HepG2 (cell line): ENCODE results near the gene NDN. TPM values are rescaled to one million over a fixed set of nuclear protein-coding genes. Genes with fewer than 3 reads are reported as not detected.

Experiments
- ATAC-seq: fragments of 200-7000 bp; cut with Tn5 transposase; 3 replicates; pipeline ENCODE4 v1.9.1; 2020; ENCODE audit warnings: mild to moderate bottlenecking, moderate library complexity
- BruUV-seq: library from RNA; stranded (reverse); fragments of 400-500 nt; replicated peaks from 2 replicates; lab custom pipeline; 2021; lab: Mats Ljungman, UMichigan
- CTCF ChIA-PET: fragments of 300-600 bp; formaldehyde crosslinking; extraction: SDS; loops from one replicate; lab custom pipeline; 2021; ENCODE audit warnings: low total read pairs, inconsistent platforms, low intra/inter-chr PET ratio; lab: Yijun Ruan, JAX
- POLR2A ChIA-PET: fragments of 350-600 bp; sonication (Branson Sonifier 250); formaldehyde crosslinking; loops from one replicate; lab custom pipeline; 2020; ENCODE audit warnings: antibody characterized with exemption, inconsistent platforms; lab: Yijun Ruan, JAX
- DNase-seq: peaks from one replicate; pipeline ENCODE4 v3.0.0-alpha.2; 2015; ENCODE audit warnings: low spot score
- FAIRE-seq: peaks from 3 replicates; lab custom pipeline; 2011; peaks lifted over from hg19 to GRCh38; lab: Jason Lieb, UNC
- H2AFZ ChIP-seq: one replicate; pipeline ENCODE4 v1.6.1; 2011; ENCODE audit warnings: low read length, inconsistent platforms
- H3K27ac ChIP-seq: fragments of 300-600 bp; 3 replicates; pipeline ENCODE4 v1.8.0; 2011; ENCODE audit warnings: mixed run types, mild to moderate bottlenecking, mixed read lengths, low read length, inconsistent platforms; ENCODE audit not compliant: insufficient read depth; ENCODE audit errors: extremely low read length
- H3K27me3 ChIP-seq, 2 experiments: fragments of 200-600 bp in 1 of 2; 2 replicates in 1 of 2; 3 replicates in 1 of 2; pipeline versions ENCODE4 v1.6.0 to v1.8.0; 2011; ENCODE audit warnings: low read length in 2 of 2, mild to moderate bottlenecking in 2 of 2, moderate library complexity in 2 of 2, inconsistent platforms in 1 of 2; ENCODE audit not compliant: insufficient read depth in 2 of 2, control insufficient read depth in 1 of 2
- H3K36me3 ChIP-seq, 2 experiments: fragments of 200-600 bp in 1 of 2; replicated peaks in 1 of 2; 2 replicates in 1 of 2; 3 replicates in 1 of 2; pipeline versions ENCODE4 v1.5.1 to v1.8.0; 2011; ENCODE audit warnings: low read length in 2 of 2, inconsistent platforms in 1 of 2; ENCODE audit not compliant: insufficient read depth in 2 of 2, control insufficient read depth in 1 of 2
- H3K4me1 ChIP-seq: 2 replicates; pipeline ENCODE4 v1.5.1; 2012; ENCODE audit warnings: low read length, inconsistent platforms; ENCODE audit not compliant: insufficient read depth
- H3K4me2 ChIP-seq: 2 replicates; pipeline ENCODE4 v1.6.0; 2011; ENCODE audit warnings: low read depth, low read length, inconsistent platforms
- H3K4me3 ChIP-seq, 3 experiments: fragments of 200-600 bp in 1 of 3; sonication (generic), shearing (Covaris generic) in 1 of 3; replicated peaks in 1 of 3; 2 replicates each; pipeline ENCODE4 v1.5.1; 2011 to 2016; ENCODE audit warnings: low read length in 3 of 3, inconsistent platforms in 2 of 3, low read depth in 2 of 3, mild to moderate bottlenecking in 2 of 3, control low read depth in 1 of 3, mixed read lengths in 1 of 3; ENCODE audit not compliant: insufficient read depth in 1 of 3
- H3K79me2 ChIP-seq: one replicate; pipeline ENCODE4 v1.6.1; 2011; ENCODE audit warnings: low read length, inconsistent platforms; ENCODE audit not compliant: insufficient read depth
- H3K9ac ChIP-seq: 2 replicates; pipeline ENCODE4 v1.6.0; 2011; ENCODE audit warnings: mild to moderate bottlenecking, low read depth, low read length, inconsistent platforms; ENCODE audit not compliant: insufficient read depth
- H3K9me3 ChIP-seq: 2 replicates; pipeline ENCODE4 v1.5.1; 2012; ENCODE audit warnings: mild to moderate bottlenecking, low read length
- H4K20me1 ChIP-seq: 2 replicates; pipeline ENCODE4 v1.6.0; 2011; ENCODE audit warnings: inconsistent platforms, mild to moderate bottlenecking, low read length, moderate library complexity; ENCODE audit not compliant: insufficient read depth
- CEBPB ChIP-seq: IDR thresholded peaks from 2 replicates; pipeline ENCODE4 v1.6.1; 2011; ENCODE audit warnings: low read depth, low read length, improper control_type of control experiment, borderline replicate concordance
- GATAD2A ChIP-seq: IDR thresholded peaks from 2 replicates; pipeline ENCODE4 v1.6.1; 2016
- ISX ChIP-seq: sonication (generic); formaldehyde crosslinking; conservative IDR thresholded peaks from 2 replicates; pipeline ENCODE4 v1.5.0; 2020; ENCODE audit warnings: missing genetic modification reagents
- KDM1A ChIP-seq: IDR thresholded peaks from 2 replicates; pipeline ENCODE4 v1.6.1; 2016; ENCODE audit warnings: missing compliant biosample characterization
- KDM3A ChIP-seq: IDR thresholded peaks from 2 replicates; pipeline ENCODE4 v1.6.1; 2018; ENCODE audit warnings: low read depth, missing compliant biosample characterization
- KLF9 ChIP-seq: IDR thresholded peaks from 2 replicates; pipeline ENCODE4 v1.6.1; 2016; ENCODE audit warnings: low read depth
- MEIS1 ChIP-seq: sonication (generic); formaldehyde crosslinking; IDR thresholded peaks from 2 replicates; pipeline ENCODE4 v1.9.0; 2021; ENCODE audit warnings: mild to moderate bottlenecking, missing genetic modification reagents, moderate library complexity, borderline replicate concordance
- NFE2L2 ChIP-seq: fragments of 150-350 bp; IDR thresholded peaks from 2 replicates; pipeline ENCODE4 v1.6.1; 2014; ENCODE audit warnings: low read length
- NFKB2 ChIP-seq: sonication (generic); formaldehyde crosslinking; IDR thresholded peaks from 2 replicates; pipeline ENCODE4 v1.4.0; 2020; ENCODE audit warnings: missing genetic modification reagents, borderline replicate concordance
- SCMH1 ChIP-seq: sonication (generic); formaldehyde crosslinking; IDR thresholded peaks from 2 replicates; pipeline ENCODE4 v1.9.0; 2021; ENCODE audit warnings: missing genetic modification reagents, mild to moderate bottlenecking, borderline replicate concordance
- SMAD1 ChIP-seq: sonication (generic); formaldehyde crosslinking; IDR thresholded peaks from 2 replicates; pipeline ENCODE4 v1.4.0; 2020; ENCODE audit warnings: missing genetic modification reagents, low read depth, mild to moderate bottlenecking, borderline replicate concordance
- SMC3 ChIP-seq: IDR thresholded peaks from 2 replicates; pipeline ENCODE4 v1.6.1; 2011; ENCODE audit warnings: low read length, improper control_type of control experiment
- SOX6 ChIP-seq, 2 experiments: fragments of 450-650 bp in 1 of 2; sonication (generic) in 1 of 2; formaldehyde crosslinking in 1 of 2; IDR thresholded peaks; 2 replicates each; pipeline versions ENCODE4 v1.4.0 to v1.6.1; 2017 to 2020; ENCODE audit warnings: antibody characterized with exemption in 1 of 2, mild to moderate bottlenecking in 1 of 2, missing genetic modification reagents in 1 of 2
- SRY ChIP-seq: sonication (generic); formaldehyde crosslinking; IDR thresholded peaks from 2 replicates; pipeline ENCODE4 v1.8.0; 2022; ENCODE audit warnings: mild to moderate bottlenecking, missing genetic modification reagents
- ZNF816 ChIP-seq: sonication (generic); formaldehyde crosslinking; IDR thresholded peaks from 2 replicates; pipeline ENCODE4 v1.8.0; 2022; ENCODE audit warnings: missing genetic modification reagents, mild to moderate bottlenecking, borderline replicate concordance
- WGBS: methylation state at CpG from one replicate; pipeline ENCODE4 v1.1.6; 2017; ENCODE audit warnings: low lambda C conversion rate; 5-methylcytosine and 5-hydroxymethylcytosine counted together
- in situ Hi-C: cut with HindIII; loops from 2 replicates; pipeline ENCODE4 v1.10.0; 2017; ENCODE audit warnings: low pct_unique_long_range_greater_than_20kb; ENCODE audit not compliant: extremely low pct_ligation_motif_present
- intact Hi-C: fragments of 100-400 bp; cut with micrococcal nuclease; formaldehyde crosslinking; loops from one replicate; pipeline ENCODE4 v1.10.0; 2022; ENCODE audit not compliant: unreplicated experiment
- polyA plus RNA-seq, 8 experiments: library from polyadenylated mRNA; depleted of rRNA in 3 of 8; stranded (reverse) in 7 of 8; unstranded in 1 of 8; fragments of >200 nt; fragmentation: Illumina TruSeq in 4 of 8; extraction: Trizol in 4 of 8; gene quantifications; 2 replicates each; pipeline versions ENCODE4 v1.2.1 to v1.2.3, GENCODE V29; 2011 to 2016; ENCODE audit warnings: low read depth in 4 of 8, missing spikeins in 1 of 8, mixed read lengths in 1 of 8; ENCODE audit not compliant: insufficient read depth in 1 of 8
- total RNA-seq, 5 experiments: library from RNA; depleted of rRNA; stranded (reverse); fragments of >200 nt; fragmentation: Illumina TruSeq; extraction: Trizol; gene quantifications; 2 replicates each; pipeline ENCODE4 v1.2.3, GENCODE V29; 2016; ENCODE audit warnings: low read depth in 1 of 5
- TF ChIP-seq, protein P1 (sequence below): sonication (generic); formaldehyde crosslinking; IDR thresholded peaks from 2 replicates; pipeline ENCODE4 v1.4.0; 2020; ENCODE audit warnings: mild to moderate bottlenecking, low read depth, missing genetic modification reagents
- TF ChIP-seq, protein P2 (sequence below): sonication (generic); formaldehyde crosslinking; IDR thresholded peaks from 2 replicates; pipeline ENCODE4 v1.8.1; 2022; ENCODE audit warnings: low read depth, mild to moderate bottlenecking, missing genetic modification reagents
- TF ChIP-seq, protein P3 (sequence below): sonication (generic); formaldehyde crosslinking; IDR thresholded peaks from 2 replicates; pipeline ENCODE4 v1.9.0; 2021; ENCODE audit warnings: missing genetic modification reagents, borderline replicate concordance

NDN gene
- total and polyA plus RNA-seq, 2 of the 13 experiments (the other 11 are each of a cell fraction or from before 2014, with no cell fraction given): 0.03 TPM; not detected in 1

DNA sequence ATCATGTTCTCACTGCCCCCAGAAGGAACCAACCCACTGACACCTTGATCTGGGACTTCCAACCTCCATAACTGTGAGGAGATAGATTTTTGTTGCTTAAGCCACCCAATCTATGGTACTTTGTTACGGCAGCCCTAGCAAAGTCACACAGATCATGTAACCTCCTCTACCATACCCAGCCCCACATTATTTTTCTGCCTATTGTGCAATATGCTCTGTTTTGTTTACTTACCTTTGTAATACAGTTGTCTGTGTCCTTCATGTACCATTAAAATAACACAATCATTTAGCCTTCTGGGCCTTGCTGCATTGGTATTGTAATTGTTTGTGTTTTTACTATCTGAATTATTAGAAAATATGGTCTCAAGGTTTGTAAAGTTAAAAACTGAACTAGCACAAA lies 16.1 kb downstream of the NDN start:
- in situ Hi-C loops: no loop called here
- DNase-seq (peak; percentile 3), ATAC-seq (peak; percentile 56; the same call in 1 of the 3 replicates), FAIRE-seq (no peak)
- 23% methylated on average over 1 of the region's 1 CpG for WGBS
- CTCF ChIA-PET: no interaction called here
- Histone ChIP-seq H2AFZ (no peak overlapping the region), H3K4me2 (no peak overlapping the region), H3K27ac (no peak overlapping the region), H3K4me3 (no peak overlapping the region), H3K9ac (no peak overlapping the region), H3K27me3 (no peaks in the 10 kb centered on the region), H4K20me1 (no peaks in the 10 kb centered on the region), H3K79me2 (no peaks in the 10 kb centered on the region), H3K36me3 (no peaks in the 10 kb centered on the region), H3K4me1 (0 out of 2 replicates have a peak, but pooled peaks cover 8% of the 10 kb centered on the region), H3K9me3 (no peaks in the 10 kb centered on the region)
- POLR2A ChIA-PET: no interaction called here
- intact Hi-C loops: loop anchor here (5.0 kb wide), 1 partner anchor 41 kb away; no protein-coding TSS in a partner anchor
- BruUV-seq: no TSS peak
- TF ChIP-seq SCMH1 (CRISPR knock-in tag) (no peak), ZNF816 (no peak), ISX (no peak), SOX6 (IDR thresholded peaks at IDR 0.05) (no peak), SOX6 (CRISPR knock-in tag; IDR thresholded peaks at IDR 0.05) (peak; percentile 72), SRY (no peak), KDM3A (CRISPR knock-in tag) (no peak), CEBPB (peak; percentile 95), KLF9 (no peak), KDM1A (CRISPR knock-in tag) (no peak), NFKB2 (CRISPR knock-in tag) (no peak), MEIS1 (CRISPR knock-in tag) (no peak), GATAD2A (CRISPR knock-in tag) (peak; percentile 52; the same call in 1 of the 2 replicates), SMAD1 (CRISPR knock-in tag) (no peak), SMC3 (peak; percentile 4; the same call in 1 of the 2 replicates), NFE2L2 (no peak)
- TF ChIP-seq, protein P1, sequence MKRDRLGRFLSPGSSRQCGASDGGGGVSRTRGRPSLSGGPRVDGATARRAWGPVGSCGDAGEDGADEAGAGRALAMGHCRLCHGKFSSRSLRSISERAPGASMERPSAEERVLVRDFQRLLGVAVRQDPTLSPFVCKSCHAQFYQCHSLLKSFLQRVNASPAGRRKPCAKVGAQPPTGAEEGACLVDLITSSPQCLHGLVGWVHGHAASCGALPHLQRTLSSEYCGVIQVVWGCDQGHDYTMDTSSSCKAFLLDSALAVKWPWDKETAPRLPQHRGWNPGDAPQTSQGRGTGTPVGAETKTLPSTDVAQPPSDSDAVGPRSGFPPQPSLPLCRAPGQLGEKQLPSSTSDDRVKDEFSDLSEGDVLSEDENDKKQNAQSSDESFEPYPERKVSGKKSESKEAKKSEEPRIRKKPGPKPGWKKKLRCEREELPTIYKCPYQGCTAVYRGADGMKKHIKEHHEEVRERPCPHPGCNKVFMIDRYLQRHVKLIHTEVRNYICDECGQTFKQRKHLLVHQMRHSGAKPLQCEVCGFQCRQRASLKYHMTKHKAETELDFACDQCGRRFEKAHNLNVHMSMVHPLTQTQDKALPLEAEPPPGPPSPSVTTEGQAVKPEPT (CRISPR knock-in tag): no peak
- TF ChIP-seq, protein P2, sequence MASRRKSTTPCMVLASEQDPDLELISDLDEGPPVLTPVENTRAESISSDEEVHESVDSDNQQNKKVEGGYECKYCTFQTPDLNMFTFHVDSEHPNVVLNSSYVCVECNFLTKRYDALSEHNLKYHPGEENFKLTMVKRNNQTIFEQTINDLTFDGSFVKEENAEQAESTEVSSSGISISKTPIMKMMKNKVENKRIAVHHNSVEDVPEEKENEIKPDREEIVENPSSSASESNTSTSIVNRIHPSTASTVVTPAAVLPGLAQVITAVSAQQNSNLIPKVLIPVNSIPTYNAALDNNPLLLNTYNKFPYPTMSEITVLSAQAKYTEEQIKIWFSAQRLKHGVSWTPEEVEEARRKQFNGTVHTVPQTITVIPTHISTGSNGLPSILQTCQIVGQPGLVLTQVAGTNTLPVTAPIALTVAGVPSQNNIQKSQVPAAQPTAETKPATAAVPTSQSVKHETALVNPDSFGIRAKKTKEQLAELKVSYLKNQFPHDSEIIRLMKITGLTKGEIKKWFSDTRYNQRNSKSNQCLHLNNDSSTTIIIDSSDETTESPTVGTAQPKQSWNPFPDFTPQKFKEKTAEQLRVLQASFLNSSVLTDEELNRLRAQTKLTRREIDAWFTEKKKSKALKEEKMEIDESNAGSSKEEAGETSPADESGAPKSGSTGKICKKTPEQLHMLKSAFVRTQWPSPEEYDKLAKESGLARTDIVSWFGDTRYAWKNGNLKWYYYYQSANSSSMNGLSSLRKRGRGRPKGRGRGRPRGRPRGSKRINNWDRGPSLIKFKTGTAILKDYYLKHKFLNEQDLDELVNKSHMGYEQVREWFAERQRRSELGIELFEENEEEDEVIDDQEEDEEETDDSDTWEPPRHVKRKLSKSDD (CRISPR knock-in tag): no peak
- TF ChIP-seq, protein P3, sequence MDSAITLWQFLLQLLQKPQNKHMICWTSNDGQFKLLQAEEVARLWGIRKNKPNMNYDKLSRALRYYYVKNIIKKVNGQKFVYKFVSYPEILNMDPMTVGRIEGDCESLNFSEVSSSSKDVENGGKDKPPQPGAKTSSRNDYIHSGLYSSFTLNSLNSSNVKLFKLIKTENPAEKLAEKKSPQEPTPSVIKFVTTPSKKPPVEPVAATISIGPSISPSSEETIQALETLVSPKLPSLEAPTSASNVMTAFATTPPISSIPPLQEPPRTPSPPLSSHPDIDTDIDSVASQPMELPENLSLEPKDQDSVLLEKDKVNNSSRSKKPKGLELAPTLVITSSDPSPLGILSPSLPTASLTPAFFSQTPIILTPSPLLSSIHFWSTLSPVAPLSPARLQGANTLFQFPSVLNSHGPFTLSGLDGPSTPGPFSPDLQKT (CRISPR knock-in tag): no peak
